GM21529 (cell line): Measurements from ENCODE around the gene PEX11A.
"Not testable (repeated sequence)": the region's sequence is repeated elsewhere in the genome, so short reads cannot be mapped to it uniquely, and the experiment has no call there.

Experiments
- ATAC-seq: cut with Tn5 transposase; IDR thresholded peaks from one replicate; pipeline ENCODE4 v1.9.1; 2021; ENCODE audit not compliant: unreplicated experiment

The PEX11A gene, protein sequence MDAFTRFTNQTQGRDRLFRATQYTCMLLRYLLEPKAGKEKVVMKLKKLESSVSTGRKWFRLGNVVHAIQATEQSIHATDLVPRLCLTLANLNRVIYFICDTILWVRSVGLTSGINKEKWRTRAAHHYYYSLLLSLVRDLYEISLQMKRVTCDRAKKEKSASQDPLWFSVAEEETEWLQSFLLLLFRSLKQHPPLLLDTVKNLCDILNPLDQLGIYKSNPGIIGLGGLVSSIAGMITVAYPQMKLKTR

DNA sequence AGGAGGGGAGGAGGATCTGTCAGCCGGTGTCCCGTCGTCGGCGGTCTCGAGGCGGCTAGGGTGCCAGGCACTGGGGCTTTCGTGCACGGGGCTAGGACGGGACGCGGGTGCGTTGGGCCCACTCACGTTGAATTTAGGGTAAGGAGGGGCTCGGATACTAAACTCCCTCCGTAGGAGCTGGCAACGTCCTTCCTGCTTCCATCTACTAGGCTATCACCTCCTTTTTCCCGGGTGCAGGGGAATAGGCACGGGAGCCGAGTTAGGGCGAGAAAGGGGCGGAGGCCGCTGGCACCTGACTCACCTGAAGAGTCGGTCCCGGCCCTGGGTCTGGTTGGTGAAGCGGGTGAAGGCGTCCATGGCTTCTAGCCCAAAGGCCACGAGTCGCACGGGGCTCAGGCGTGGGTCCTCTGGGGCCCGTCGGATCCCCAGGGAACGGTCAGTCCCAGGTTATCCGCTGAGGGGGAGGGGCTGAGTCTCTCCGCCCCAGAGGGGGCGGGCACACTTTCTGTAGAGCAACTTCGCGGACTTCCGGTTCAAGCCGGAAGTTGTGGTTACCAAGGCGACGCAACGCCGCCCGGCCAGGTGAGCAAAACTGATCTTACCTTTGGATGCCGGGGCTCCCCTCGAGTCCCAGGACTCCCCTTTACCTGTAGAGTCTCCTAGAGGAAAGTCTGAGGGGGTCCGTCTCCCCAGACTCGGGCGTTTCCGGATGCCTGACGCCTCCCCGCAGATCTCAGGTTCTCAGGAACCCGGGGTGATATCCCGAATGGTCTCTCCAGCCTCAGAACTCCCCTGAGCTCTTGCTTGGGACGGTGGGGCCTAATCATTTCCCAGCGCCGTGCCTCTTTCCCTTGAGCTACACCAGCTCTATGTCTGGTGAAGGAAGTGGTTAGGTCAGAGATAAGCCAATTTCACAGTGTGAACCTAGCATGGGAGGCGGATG is at the start of gene PEX11A, which contains the start of gene WDR93:
TSS of gene PEX11A (minus strand) at position 479 of the 943 bp plus-strand sequence. CDS start at position 357, 122 bp downstream.
TSS of gene WDR93 (plus strand) at position 536 of the 943 bp plus-strand sequence. CDS start 10,936 bp downstream, outside the sequence.
- ATAC-seq, result peak; percentile 91

DNA sequence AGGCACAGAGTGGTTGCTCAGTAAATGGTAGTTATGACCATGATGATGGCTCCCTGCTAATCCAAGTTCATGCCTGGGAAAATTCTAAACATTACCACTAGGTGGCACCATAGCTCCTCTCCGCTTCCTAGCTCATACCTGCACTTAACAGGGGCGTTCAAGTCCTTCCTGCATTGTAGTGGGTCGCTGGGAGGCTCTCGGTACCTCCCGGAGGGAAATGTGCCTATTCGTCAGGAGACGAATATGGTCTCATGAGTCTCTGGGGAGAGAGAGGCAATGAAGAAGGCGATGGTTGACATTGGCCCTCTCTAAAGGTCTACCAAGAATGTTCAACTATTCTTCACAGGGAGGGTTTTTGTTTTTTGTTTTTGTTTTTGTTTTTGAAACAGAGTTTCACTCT is 49.6 kb upstream of the PEX11A start:
- ATAC-seq, result peak; percentile 93

DNA sequence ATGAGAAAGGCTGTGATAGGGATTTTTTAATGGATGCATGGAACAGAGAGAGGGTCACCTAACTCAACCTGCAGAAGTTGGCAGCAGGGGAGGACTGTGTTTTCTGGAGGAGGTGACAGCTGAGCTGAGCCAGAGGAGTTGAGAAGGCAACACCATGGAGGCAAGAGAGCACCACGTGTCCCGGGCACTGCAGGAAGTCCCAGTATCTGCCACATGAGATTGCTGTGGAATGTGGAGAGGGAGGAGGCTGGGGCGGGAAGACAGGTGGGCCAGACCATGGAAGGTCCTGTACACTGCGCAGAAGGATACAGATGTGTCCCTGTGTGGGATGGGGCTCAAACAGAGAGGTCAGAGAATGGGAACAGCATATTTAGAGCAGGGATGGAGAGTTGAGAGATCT is 45.2 kb upstream of the PEX11A start:
- no peak for ATAC-seq

DNA sequence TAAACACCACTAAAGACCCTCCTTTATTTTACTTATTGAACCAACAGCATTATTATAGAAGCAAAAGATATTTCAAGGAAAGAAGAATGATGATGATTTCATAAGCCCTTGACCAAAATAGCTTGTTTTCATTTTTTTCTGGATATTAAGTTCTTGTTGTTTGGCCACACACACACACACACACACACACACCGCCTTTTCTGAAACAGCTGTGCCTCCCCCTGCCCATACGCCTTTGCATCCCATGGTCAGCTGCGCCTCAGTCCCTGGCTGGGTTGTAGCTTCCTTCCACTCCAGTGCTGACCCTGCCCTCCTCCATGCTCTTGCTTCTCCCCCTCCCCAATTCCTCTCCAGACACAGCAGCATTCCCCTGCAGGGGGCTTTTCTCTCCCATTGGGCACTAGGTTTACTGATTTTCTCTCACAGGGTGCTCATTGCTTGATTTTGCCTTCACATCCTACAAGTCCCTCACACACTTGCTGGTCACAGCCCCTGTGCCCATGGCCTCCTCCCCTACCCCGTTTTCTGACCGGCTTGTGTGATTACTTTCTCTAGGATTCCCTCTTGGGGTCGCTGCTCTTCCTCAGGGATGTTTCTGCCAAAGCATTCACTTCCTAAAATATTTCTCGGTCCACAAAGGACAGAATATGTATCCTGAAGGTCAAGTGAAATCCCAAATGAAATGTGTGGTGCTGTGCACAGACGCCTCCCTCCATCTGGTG is 42.1 kb upstream of the PEX11A start:
- no peak for ATAC-seq

DNA sequence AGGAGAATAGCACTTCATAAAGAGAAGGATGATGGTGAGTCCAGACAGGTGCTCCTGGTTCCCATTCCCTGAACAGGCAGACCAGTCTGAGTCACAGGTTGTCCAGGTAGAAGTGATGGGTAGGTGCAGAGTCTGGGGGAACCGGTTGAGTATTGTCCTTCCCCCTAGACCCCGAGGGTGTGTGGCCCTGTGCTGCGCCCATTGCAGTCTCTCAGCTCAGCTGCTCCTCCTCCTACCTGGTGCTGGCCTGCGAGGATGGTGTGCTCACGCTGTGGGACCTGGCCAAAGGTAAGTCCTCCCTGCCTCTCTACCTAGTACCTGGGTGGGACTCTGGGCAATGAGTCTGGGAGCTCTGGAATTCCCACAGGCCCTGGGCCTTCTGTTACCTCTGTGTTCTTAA is 40.7 kb upstream of the PEX11A start:
- no peak for ATAC-seq

DNA sequence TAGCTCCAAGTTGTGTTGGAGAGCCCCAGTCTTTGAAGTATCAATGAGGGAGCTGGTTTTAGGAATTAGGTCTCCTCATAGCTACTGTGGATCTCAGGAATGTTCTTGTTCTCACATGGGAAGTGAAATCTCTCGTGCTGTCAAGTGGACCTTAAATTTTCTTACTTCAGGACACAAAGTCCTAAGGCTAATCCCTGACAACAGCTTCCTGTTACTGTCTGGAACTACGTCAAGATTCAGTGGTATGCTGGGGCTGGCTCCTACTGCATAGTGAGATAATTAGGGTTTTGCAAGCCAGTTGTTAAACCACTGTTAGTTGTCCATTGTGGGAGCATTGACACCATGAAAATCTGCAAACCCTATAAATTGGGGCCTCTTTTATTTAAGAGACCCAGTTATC is 37.7 kb upstream of the PEX11A start:
- no peak for ATAC-seq

DNA sequence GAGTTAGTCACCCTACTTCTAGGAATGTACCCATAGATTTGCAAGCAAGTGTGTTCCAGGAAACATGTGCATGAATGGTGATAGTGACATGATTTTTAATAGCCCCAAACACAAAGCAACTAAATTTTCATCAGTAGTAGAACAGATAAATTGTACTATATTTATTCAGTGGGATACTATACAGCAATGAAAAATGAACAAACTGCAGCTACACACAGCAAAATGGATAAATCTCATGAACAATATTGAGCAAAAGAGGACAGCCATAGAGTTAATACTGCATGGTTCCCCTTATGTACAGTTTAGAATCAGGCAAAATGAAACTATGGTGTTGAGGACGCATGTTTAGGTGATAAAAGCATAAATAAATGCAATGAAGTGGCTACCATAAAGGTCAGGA is 34.5 kb upstream of the PEX11A start:
- no peak for ATAC-seq

DNA sequence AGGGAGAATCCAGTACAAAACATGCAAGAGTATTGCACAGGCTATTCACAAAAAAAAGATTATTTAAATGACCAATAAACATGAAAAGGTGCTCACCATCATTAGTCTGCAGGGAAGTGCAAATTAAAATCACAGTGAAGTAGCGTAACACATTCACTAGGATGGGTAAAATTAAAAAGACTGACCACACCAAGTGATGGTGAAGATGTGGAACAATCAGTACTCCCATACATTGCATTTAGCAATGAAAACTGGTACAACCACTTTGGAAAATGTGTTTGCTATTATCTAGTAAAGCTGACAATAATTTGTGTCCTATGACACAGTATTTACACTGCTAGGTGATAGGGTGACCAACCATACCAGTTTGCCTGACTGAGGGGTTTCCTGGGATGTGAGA is 34.1 kb upstream of the PEX11A start:
- no peak for ATAC-seq

DNA sequence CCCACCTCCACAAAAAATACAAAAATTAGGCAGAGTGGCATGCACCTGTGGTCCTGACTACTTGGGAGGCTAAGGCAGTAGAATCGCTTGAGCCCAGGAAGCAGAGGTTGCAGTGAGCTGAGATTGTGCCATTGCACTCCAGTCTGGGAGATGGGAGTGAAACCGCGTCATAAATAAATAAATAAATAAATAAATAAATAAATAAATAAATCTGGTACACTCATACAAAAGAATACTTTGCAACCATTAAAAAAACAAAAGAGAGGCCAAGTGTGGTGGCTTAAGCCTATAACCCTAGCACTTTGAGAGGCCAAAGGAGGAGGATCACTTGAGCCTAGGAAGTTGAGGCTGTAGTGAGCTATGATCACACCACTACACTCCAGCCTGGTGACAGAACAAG is 32.5 kb upstream of the PEX11A start:
- no peak for ATAC-seq

DNA sequence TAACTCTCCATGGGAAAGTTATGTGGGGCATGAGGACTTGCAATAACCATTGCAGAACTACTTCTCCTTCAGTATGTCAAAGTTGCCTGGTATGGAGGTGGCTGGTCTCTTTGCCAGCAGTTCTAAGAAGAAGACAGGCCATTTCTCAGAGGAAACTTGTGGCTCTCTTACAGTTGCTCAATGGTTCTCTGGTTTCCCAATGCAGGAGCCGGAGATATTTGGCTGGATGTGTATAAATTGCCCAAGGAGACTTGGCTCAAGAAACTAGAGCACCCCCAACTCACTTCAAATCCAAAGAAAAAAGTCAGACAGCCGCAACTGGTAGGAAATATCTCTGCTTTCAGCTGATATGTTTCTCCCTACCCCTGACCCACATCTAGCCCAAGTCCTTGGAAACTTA is 24.2 kb upstream of the PEX11A start:
- no peak for ATAC-seq

DNA sequence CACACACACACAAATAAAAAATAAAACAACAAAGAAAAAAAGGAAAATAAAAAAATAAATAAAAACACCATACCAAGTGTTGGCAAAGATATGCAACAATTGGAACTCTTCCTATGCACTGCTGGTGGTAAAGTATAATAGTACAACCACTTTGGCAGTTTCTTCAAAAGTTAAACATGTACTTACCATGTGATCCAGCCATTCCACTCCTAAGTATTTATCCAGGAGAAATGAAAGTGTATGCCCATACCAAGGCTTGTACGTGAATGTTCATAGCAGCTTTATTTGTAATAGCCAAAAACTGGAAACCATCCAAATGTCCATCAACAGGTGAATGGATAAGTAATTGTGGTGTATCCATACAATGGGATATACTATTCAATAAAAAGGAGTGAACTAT is 17.0 kb upstream of the PEX11A start:
- ATAC-seq, result no peak

DNA sequence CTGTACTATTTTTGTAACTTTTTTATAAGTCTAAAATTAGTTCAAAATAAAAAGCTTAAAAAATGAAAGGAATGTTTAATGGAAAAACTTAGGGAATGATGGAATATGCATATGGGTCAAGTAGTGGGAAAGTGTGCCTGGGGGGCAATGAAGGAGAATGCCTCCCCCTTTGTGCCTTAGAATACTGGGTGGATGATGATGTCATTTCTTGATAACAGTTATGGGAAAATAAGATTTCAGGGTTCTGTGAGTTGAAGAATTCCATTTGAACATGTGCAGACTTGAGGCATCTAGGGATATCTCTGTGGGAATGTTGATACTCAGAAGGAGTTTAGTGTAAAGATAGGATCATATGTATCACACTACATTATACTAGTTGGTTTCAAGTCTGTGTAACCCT is 13.9 kb upstream of the PEX11A start:
- no peak for ATAC-seq

DNA sequence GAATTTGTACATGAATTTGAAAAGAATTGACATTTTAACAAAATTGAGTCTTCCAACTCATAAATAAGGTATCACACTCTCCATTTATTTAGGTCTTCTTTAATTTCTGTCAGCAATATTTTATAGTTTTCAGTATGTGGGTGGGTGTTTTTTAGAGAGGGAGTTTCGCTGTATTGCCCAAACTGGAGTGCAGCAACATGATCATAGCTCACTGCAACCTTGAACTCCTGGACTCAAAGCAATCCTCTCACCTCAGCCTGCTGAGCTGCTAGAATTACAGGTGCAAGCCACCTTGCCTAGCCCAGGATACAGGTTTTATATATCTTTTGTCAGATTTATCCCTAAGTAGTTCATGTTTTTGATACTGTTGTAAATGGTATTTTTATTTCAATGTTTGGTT is 4.6 kb upstream of the PEX11A start:
- ATAC-seq, result no peak

DNA sequence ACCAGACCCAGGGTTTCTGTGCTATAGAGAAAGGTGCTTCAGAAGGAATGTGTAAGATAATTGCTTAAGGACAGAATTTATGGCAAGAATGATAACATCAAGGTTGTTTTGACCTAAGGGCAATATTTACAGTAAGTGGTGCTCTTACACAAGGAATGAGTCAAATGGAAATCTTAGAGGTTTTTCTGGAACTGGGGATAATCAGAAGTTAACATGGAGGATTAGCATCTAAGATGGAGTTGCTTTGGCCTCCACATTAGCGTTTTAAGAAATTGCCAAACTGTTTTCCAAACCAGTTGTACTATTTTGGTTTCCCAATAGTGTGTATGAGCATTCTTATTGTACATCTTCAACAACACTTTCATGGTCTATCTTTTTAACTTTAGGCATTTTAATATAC is 3.1 kb upstream of the PEX11A start:
- ATAC-seq, result no peak

DNA sequence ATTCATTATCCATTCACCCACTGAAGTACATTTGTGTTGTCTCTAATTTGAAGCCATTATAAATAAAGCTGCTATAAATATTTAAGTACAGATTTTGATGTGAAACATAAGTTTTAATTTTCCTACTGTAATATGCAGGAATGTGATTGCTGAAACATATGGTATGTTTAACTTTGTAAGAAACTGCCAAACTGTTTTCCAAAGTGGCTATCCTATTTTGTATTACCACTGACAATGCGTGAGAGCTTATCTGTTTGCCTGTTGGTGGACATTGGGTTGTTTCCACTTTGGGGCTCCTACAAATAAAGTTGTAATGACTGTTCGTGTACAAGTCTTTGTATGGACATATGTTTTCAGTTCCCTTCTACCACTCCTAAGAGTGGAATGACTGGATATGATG is 2.5 kb upstream of the PEX11A start:
- ATAC-seq, result no peak

DNA sequence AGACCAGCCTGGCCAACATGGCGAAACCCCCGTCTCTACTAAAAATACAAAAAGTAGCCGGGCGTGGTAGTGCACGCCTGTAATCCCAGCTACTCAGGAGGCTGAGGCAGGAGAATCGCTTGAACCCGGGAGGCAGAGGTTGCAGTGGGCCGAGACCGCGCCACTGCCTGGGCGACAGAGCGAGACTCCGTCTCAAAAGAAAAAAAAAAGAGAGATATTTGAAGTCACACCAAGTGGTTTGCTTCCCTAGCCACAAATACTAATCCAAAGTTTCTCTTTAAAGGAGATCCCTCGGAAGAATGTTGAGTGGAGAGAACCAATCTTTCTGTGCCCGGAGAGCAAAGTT is 651 bp downstream of the PEX11A start:
- not testable (repeated sequence) for ATAC-seq

DNA sequence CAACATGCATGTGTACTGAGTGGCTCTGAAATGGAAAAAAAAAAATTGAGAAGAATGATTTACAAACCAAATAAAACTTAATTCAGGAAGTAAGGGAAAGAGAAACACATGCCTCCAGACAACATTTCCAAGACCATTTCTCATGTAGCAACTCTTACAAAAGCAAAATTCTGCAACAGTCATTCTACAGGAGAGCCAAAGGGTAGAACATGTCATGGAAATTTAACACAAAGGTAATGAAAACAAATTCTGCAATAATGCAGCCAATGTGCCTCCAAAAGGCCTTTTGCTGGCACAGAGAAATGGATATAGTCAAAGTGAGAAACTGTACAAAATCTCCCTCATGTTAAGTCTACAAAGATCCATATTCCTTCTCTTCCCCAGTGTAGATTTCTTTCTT is 4.0 kb downstream of the PEX11A start:
- ATAC-seq, result no peak

DNA sequence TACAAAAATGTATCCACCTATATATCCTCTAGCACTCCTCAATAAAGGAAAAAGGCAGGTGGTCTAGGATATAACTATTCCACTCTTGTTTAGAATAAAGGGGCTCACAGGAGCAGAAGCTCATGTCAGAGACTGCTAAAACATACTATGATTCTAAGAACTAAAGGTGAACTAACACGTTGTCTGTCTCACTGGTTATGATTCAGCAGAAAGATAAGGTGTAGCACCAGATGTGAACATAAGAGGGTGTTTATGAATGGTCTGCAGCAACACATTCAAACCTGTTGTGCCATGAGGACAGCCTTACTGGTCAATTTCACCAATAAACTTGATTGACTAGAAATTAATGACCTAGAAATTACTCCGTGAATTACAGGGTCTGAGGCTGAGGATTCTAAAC is 4.6 kb downstream of the PEX11A start:
- no peak for ATAC-seq

DNA sequence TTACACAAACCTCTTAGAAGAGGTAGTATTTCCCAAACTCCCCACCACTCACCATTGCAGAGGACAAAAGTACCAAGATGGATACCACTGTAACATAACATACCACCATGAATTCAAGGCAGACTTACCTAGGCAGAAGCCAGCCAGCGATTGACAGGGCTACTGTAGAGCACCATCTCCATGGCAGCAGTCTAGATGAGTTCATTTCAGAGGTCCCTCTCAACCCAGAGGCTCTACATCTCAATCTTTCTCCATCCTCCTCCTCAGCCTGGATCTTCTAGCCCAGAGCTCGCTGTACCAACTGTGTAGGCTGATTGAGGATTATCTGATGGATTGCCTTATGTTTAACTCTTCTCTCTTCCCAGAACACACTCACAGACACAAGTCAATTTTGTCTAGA is 9.4 kb downstream of the PEX11A start:
- no peak for ATAC-seq

DNA sequence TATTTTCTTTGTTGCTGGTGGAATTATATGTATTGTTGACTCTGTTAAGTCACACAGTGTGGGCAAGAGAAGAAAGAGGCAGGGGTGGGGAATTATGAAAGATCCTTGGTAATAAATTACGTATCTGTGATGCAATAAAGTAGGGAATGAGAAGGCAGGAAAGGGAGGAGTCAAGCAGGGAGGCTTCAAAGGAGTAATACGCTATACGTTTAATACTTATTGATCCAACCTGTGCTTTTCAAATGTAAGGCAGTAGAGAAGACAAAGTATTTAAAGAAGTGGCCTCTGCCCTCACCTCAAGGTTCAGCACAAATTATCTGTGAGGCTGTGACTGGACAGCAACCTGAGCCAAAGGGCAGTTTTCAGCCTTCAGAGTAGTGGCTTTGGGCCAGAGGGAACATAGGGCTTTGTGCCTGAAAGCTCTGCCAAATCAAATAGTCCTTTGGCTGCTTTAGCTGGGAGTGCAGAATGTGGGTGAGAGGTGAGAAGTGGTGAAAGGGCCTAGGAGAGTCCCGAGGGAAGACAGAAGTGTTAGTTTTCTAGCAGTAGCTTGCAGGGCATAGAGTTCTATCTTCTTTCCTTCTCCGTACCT is 10.2 kb downstream of the PEX11A start:
- no peak for ATAC-seq

DNA sequence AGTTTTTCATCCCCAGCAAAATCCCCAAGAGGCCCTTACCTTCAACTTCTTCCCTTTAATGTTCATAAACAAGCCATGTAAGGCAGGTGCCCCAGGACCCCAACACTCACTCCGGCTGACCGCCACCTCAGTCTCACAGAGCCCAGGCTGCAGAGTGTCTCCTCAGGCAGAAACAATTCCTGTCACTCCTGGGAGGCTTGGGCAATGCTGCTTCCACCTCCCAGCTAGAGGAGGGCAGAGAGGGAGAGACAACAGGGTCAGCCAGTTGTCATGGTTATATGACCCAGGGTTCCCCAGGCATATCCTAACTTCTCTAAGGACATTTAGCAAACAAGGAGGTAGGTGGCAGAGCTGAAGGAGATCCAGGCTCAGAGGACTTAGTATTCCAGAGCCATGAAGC is 11.3 kb downstream of the PEX11A start, which contains the start of gene PLIN1:
TSS of gene PLIN1 (minus strand) at position 156 of the 400 bp plus-strand sequence. CDS start 1,878 bp downstream, outside the sequence.
- ATAC-seq, result no peak
